ENCODE results near the gene CXCL12.

Gene CXCL12

DNA sequence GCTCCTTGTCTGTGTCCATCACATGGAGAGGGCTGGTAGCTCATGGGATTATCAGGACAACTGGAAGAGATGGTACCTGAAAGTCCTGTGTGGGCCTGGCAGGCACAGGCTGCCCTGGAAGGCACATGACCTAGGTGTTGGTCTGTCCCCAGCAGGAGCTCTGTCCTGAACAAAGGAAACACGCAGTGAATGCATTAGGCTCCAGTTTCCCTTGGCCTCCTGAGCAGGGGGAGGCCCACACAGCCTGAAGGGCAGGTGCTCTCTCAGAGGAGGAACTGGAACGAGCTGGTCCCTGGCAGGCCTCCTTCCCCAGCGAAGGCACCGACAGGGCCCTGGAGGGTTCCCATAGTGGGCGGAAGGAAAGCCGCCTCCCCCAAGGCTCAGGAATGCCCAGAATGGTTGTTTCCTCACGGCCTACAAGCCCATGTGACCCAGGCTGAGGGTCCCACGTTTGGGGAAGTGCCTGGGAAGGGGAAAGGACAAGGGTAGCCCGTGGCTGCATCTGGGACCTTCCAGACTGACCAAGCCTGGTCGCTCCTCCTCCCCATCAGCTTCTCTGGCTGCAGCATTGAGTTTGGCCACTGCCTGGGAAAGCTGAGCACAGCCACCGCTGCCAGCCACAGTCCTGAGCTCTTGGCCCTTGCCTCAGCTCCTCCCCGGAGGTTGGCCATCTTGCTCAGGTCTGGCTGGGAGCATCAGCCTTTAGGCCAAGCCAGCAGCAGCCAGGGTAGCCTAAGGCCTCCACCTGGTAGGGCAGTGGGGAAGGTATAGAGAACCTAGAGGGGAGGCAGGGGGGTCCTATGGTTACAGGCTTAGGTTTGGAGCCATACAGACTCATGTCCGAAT, 21.8 kb downstream of the CXCL12 start:
- DNase-seq (ENCODE audit: low read depth) = no peak

DNA sequence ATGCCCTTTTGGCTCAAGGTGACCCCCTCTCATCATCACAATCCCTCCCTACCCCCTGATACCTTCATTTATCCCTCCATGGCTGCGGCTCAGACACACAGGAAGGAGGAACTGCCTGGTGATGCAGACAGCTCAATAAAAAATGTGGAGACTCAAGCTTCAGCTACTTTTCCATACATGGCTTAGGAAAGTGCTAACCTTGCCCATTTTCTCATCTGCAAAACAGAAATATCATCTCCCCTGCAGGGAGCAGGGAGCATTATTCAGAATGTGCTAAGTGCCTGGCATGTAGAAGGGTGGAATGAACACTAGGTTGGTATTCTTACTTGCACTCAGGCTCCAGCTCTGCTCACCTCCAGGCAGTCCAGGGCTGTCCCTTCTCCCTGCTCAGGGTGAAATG, 23.8 kb downstream of the CXCL12 start:
- DNase-seq (ENCODE audit: low read depth) = no peak

DNA sequence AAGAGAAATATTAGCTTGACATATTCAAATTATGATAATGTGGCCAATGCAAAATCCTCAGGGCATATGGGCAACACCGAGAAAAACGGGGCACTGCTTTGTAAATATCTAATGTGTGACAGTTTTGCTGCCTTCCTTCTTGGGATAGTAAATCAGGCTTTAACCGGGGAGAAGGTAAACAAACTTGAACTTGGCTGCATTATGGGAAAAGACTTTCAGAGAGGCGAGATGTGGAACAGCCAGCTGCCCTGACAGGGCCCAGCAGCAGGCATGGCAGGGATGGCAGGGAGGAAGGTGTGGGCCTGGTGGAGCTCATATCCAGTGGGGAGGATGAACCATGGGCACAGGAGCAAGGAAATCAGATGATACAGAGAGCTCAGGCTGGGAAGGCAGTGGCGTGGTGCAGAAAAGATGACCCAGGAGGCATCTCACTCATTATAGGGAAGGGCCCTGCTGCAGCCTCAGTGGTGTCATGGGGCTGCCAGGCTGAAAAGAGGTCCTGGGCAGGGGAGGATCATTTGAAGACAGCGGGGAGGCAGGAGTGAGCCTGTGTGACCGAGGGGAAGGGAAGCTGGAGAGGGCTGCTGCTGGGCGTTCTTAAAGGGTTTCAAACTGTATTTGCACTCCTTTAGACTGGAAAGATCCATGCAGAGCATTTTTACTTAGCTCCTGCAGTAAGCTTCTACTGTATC, 26.7 kb downstream of the CXCL12 start:
- no peak for DNase-seq (ENCODE audit: low read depth)

DNA sequence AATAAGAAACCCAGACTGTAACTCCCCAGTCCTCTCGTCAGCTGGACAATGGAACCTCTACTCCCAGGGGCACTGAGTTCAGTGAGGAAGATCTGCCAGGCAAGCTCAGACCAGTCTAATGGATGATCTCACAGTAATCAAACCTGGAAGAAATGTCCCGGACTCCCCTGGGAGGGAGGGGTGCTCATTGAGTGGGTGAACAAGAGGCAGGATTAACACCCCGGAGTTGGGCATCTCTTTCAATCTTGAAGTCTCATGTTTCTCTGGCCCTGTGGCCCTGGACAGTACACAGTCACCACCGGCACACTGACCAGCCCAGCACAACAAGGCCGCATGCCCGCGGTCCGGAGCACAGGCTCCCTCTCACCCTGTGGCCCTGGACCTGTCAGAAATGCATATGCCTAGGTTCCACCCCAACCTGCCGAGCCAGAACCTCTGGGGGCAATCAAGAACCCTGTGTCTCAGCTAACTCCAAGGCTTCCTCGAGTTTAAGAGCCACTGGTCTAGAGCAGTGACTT, 27.8 kb downstream of the CXCL12 start:
- no peak for DNase-seq (ENCODE audit: low read depth)

DNA sequence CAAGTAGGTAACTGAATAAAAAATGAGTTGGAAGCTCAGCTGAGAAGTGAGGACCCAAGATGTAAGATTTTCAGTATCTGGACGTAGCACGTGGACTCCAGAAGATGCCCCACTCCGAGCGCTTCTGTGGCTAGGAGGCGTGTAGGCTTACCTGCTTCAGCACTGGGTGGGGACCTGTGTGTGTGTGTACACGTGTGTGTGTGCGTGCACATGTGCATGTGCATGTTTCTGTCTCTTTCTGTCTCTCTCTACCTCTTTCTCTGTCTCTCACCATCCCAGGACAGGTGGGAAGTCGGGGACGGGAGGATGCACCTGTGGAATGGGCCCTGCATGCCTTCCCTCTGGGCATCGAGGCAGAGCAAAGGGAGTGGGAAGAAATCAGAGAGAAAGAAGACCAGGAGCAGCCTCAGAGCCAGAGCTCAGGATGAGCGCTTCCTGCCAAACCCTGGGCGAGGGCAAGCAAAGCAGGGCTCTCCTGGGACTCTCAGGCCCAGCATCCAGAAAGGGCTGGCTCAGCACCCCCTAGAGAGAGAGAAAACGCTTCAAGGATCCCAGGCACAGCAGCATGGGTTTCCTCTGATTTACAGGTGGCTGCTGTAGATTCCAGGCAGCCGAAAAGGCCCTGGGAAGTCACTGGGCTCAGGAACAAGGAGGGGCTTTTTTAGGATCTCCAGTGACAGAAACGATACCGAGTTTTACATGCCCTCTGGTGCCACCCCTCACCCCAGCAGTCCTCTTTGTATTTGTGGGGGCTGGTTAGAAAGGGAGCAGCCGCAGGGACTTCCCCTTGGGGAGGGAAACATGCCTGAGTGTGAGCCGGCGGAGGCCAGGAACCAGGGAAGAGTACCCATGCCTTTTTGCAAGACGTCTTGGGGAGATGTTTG, 28.5 kb downstream of the CXCL12 start:
- no peak for DNase-seq (ENCODE audit: low read depth)

DNA sequence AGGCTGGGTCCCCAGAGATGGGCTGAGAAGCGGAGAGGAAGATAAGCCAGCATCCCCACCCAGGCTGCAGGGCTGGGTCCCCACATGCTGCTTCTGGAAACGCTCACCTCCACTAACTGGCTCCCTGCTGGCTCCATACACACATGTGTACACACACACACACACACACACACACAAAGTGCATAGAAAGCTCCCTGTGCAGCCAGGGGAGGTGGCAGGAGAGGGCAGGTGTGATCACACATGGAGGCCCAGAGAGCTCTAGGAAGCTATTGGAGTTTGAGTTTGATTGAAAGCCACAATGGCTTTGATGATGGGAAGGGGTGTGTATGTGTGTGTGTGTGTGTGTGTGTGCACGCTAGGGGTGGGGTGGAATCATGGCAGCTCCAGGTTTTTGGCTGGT, 29.3 kb downstream of the CXCL12 start:
- no peak for DNase-seq (ENCODE audit: low read depth)

DNA sequence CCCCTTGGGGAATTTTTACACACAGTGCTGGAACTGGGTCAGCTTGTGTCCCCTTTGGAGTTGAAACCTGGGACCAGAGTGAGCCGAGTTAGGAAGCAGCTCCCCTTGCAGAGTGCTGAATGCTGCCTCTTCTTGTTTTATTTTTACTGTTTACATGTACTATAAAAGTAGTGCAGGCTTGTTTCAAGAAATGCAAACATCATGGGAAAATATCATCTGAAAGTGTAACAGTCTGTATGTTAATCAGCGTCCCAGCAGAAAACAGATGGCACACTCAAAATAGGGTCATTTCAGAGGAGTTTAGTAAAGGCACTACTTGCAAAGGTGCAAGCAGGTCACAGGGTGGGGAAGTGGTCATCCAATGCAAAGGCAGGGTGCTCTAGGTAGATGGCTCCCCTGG, 30.1 kb downstream of the CXCL12 start:
- no peak for DNase-seq (ENCODE audit: low read depth)

DNA sequence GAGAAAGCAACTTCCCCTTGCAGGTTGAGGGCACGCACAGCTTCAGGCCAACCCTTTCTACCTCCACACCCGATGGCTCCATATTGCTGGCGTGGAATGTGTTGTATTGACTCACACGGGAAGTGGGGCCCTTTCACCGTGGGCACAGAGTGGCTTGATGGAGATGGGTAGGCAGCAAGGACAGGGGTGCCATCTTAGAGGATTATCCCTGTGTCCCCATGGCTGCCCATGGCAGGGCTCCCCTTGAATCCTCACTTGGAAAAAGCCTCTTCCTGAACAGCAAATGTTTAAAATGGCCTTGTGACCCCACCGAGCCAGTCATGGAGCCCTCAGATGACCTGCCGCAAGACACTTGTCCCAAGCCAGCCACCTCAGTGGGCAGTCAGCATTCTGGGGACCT, 31.2 kb downstream of the CXCL12 start:
- DNase-seq (ENCODE audit: low read depth) = no peak

DNA sequence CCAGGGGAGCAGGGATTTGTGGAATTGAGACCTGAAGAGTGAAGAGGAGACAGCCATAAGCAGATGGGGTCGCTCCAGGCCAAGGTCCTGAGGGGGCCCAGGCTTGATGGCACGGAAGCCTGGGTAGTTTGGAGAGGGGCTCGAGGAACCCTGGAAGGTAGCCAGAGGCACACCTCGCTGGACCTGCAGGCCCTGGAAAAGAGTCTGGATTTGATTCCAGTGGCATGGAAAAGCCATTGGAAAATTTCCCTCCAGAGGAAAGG, 31.8 kb downstream of the CXCL12 start:
- no peak for DNase-seq (ENCODE audit: low read depth)

DNA sequence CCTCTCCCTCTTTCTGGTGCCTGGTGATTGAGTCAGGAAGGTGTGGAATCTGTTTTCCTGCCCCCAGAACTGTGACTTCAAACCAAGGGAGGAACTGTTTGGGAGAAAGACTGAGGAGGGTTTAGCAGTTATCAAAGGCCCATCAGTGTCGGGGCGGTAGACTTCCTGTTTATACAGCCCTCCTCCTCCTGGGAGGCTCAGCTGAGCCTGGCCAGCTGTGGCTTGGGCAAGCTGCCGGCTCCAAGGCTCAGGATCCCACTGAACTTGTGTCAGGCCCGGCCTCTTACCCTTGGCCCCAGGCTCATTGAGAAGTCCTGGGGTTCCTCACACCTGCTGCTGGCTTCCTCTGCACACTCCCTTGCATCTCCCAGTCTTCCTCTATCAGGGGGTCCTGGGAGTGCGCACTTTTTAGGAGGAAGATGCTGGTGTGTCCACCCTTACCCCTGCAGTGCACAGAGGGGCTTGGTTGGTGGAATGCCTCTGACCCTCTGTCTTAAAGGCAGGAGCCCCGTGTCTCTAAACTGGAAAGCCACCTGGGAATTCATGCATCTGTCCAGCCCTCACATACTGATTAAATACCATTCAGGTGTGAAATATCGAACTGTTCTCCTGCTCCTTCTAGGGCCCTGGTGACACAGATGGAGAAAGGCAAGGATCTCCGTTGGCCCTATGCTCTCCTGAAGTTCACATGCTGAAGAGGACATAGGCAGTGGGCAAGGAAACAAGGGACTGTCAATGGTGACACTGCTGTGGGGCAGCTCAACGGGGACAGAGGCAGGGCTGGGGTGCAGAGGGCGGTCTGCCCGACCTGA, 32.4 kb downstream of the CXCL12 start:
- DNase-seq (ENCODE audit: low read depth) = no peak

DNA sequence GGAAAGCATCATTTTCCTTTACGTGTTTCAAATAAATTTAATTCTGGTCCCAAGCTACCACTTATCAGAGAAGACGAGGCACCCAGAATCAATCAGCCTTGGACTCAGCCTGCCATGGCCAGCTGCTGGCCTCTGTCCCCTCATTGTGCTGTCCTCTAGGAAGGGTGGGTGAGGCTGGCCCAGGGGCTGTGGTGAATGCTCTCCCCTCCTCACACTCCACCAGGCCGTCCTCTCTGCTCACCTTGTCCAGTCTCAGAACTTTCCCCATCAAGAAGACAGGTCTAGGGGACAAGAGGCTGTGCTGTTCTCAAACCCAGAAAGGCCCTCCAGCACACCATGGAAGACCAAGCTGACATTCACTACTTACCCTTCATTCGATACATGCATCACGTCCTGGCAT, 36.4 kb downstream of the CXCL12 start:
- no peak for DNase-seq (ENCODE audit: low read depth)

DNA sequence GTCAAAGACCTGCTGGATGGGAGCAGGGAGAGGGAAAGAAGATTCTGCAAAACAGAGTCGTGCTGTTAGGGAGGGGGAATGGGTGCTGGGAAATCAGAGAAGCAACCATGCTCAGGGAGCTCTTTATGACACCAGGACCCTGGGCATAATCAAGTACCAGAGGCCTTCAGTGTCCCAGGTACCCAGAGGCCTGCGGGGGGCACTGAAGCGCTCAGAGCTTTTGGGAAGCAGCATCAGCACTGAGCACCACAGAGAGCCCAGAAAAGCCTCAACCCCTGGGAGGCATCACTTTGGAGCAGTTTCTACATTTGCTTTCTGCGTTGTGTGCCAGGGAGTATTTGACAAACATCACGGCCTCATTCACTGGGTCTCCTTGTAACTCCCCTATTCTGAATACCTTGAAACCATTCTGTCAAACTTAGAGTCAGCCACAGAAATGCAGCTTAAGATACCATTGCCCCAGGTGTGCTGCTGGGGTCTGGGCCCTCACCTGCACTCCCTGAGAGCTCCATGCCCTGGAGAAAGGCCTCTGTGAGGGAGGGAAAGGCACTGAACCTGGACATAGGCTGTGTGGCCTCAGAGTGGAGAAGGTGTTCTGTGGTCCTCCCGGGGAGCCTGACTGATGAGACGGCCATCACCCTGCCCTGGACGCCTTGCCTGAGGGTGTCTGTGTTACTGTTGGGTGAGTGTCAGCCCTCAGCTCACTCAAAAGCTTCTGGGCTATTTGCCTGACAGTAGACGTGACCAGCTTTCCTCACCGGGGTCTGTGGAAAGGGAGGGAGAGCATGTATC, 37.1 kb downstream of the CXCL12 start:
- DNase-seq (ENCODE audit: low read depth) = no peak

DNA sequence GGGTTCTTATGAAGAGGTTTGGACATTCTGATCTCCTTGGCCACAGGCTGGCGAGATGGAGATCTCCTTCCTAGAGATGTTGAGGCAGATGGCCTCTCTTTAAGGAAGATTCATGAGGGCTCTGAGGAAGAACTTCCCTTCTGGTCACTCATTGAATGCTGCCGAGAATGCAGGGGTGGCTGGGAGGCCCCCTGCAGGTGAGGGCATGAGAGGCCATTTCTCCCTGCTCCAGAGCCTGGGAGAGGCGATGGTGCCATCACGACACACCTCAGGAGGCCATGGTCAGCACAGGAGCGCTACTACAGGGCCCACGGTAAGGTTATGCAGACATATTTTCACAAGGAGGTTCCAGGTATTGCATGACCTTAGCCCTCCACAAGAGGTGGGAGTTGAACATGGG, 40.2 kb downstream of the CXCL12 start:
- no peak for DNase-seq (ENCODE audit: low read depth)

DNA sequence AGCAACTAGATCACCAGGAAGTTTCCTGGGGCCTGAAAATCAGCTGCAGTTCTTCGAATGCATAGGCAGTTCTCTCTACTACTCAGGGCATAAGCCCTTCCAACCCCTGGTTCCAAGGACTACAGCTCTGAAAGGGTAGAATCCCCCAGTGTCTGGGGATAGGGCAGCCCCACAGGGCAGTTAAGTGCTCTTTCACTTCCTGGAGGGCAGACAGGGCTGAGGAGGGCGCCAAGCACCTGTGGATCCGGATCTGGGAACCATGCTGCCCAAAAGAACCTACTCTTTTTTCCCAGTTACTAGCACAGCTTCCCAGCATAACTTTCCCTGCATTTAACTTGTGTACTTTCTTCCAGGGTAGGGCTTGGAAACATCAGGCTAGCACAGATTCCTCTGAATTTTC, 41.1 kb downstream of the CXCL12 start:
- no peak for DNase-seq (ENCODE audit: low read depth)

DNA sequence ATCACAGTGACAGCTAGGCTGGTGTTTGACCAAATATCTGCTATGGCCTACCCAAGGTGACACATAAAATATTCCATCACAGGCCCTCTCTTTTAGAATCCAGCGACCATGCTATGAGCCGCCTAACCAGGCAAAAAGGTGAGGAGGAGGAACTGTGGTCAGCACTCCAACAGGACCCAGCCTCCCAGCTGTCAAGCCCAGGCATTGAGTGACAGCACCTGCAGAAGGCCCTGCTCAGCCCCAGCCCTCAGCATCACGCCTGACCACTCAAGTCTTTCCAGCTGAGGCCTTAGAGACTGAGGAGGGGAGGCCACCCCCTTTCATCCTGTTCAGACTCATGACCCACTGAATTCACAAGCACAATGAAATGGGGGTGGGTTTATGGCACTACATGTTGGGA, 43.0 kb downstream of the CXCL12 start:
- DNase-seq (ENCODE audit: low read depth) = no peak

DNA sequence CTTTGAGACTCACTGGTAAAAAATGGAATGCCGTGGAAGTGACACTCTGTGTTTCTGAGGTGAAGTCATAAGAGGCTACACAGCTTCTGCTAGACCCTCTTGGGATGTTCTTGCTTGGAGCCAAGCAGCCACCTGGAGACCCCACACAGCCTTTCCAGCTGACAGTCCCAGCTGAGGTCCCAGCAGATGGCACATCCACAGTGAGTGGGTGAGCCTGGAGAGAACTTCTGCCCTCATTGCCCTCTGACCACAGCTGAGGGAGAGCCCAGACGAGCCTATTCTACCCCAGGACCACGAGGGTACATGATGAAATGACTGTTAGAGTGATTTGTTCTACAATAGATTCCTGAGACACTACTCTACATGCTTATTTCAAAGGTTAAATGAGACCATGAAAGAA, 44.3 kb downstream of the CXCL12 start:
- DNase-seq (ENCODE audit: low read depth) = no peak

DNA sequence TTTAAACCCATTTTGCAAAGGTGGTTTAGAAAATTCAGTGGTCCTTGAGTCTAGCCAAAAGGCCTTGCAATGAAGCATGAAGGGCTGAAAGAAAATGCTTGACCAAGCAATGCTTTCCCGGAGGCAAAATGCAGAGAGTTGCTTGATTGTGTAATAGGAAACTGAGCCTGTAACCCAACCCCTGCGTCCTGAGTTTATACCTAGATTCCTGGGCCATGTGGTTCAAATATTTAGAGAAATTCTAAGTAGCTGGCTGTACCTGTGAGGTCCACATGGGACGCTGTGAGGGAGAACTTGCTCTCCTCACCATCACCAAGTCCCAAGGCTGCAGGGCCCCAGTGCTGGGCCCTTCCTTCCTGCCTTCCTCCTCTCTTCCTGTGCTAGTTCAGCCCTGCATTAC, 45.7 kb downstream of the CXCL12 start:
- DNase-seq (ENCODE audit: low read depth) = no peak

DNA sequence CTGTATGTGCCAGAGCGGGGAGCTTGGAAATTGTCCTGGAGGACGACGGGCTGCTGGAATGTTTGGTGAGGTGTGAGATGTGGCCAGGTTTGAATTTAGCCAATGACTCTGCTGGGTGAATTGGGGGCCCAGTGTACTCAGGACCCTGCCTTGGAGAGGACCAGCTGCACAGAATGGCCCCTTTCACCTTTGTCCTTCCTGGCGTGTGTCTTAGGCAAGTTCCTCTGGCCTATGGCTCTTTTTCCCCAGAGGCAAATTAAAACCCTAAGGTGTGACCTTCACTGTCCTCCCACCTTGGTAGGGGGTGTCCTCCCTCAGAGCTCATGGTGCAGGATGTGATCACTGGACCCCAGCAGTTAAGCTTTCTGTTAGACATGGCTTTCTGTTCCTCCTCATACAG, 47.8 kb downstream of the CXCL12 start:
- DNase-seq (ENCODE audit: low read depth) = no peak

DNA sequence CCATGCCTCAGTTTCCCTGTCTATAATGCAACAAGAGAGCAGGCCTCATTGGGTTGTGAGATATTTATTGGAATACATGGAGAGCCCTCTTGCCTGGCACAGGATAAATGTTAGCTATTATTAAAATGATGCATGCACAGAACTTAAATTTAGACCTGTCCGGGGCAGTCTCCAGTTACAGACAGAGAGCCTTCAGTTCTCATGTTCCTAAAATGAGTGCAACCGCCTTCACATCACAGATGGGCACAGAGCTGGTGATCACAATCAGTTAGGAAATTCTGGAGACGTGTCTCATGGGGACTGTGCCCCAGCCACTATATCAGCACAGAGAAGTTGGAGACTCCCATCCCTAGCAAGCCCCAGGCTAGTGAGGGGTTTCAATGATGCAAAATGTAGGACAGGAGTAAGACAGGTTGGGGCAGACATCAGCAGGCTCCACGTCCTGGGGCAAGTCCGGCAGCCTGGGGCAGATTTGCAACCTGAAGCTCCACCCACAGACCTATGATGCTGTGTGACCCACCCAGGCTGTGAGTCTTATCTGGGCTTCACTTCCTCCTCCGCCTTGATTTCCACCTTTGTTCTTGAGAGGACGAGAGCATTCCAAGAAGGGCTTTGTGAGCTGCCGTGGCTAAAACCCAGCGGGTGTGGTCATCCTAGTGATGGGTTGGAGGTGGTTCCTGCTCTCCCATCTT, 49.4 kb downstream of the CXCL12 start:
- no peak for DNase-seq (ENCODE audit: low read depth)

DNA sequence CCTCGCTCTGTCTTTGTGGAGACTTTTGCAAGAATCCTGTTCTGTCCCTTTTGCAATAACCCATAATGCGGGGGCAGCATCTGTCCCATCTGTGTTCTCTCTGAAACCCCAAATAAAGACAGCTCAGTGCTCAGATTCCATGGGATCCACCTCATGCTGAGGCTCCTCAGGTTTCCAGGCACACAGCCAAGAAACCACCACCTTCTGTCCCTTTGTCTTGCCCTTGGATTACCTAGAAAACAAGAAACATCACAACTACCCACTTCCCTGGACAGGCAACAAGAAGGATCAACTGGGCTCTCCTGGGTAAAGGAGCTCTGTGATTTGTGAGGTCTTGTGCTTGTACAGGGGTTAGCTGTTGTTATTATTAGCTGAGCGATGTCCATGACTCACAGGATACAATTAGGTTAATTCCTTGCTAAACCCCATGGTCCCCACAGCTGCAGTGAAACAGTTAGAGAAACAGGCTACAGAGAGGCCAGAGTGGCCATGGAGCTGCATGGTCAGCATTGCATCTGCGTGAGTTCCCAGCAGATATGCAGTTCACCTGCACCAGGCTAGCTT, 50.2 kb downstream of the CXCL12 start:
- no peak for DNase-seq (ENCODE audit: low read depth)
